DND-41 (cell line): ENCODE results near the gene TBRG1.

Source experiments
- ATAC-seq: fragments of 200-7000 bp; cut with Tn5 transposase; 3 replicates; pipeline ENCODE4 v1.9.1; 2021; ENCODE audit warnings: low read depth; ENCODE audit not compliant: insufficient read depth
- DNase-seq: peaks from one replicate; pipeline ENCODE4 v3.0.0-alpha.2; 2020
- H2AFZ ChIP-seq: 2 replicates; pipeline ENCODE4 v1.6.0; 2012; ENCODE audit warnings: low read depth, low read length
- H3K27ac ChIP-seq: 2 replicates; pipeline ENCODE4 v1.5.1; 2012; ENCODE audit warnings: low read length, inconsistent platforms
- H3K27me3 ChIP-seq: fragments of 200-600 bp; sonication (generic); 2 replicates; pipeline ENCODE4 v1.6.0; 2012; ENCODE audit warnings: low read length, mild to moderate bottlenecking, inconsistent platforms; ENCODE audit not compliant: insufficient read depth, poor library complexity
- H3K36me3 ChIP-seq: 2 replicates; pipeline ENCODE4 v1.5.1; 2012; ENCODE audit warnings: low read length, inconsistent platforms; ENCODE audit not compliant: insufficient read depth
- H3K4me1 ChIP-seq: 2 replicates; pipeline ENCODE4 v1.5.1; 2012; ENCODE audit warnings: mild to moderate bottlenecking, low read length; ENCODE audit not compliant: insufficient read depth
- H3K4me2 ChIP-seq: 2 replicates; pipeline ENCODE4 v1.6.0; 2012; ENCODE audit warnings: mild to moderate bottlenecking, moderate library complexity, low read length, inconsistent platforms; ENCODE audit not compliant: insufficient read depth
- H3K4me3 ChIP-seq, 2 experiments: fragments of 200-600 bp in 1 of 2; shearing (Covaris generic) in 1 of 2; 2 replicates each; pipeline ENCODE4 v1.5.1; 2012 to 2016; ENCODE audit warnings: inconsistent platforms in 2 of 2, low read length in 2 of 2, mild to moderate bottlenecking in 2 of 2, low read depth in 1 of 2, moderate library complexity in 1 of 2
- H3K79me2 ChIP-seq: 2 replicates; pipeline ENCODE4 v1.6.0; 2012; ENCODE audit warnings: low read length, inconsistent platforms; ENCODE audit not compliant: insufficient read depth
- H3K9ac ChIP-seq: 2 replicates; pipeline ENCODE4 v1.6.0; 2012; ENCODE audit warnings: low read depth, mild to moderate bottlenecking, inconsistent platforms, low read length, moderate library complexity
- H3K9me3 ChIP-seq: 2 replicates; pipeline ENCODE4 v1.5.1; 2012; ENCODE audit warnings: low read length, moderate library complexity, mild to moderate bottlenecking, inconsistent platforms; ENCODE audit not compliant: insufficient read depth, severe bottlenecking
- H4K20me1 ChIP-seq: 2 replicates; pipeline ENCODE4 v1.6.0; 2012; ENCODE audit warnings: low read length; ENCODE audit not compliant: insufficient read depth
- EZH2 ChIP-seq: IDR thresholded peaks from 3 replicates; pipeline ENCODE4 v1.6.1; 2012; ENCODE audit warnings: borderline replicate concordance, low read depth, mild to moderate bottlenecking, moderate library complexity, low read length, inconsistent platforms; ENCODE audit not compliant: severe bottlenecking
- TF ChIP-seq, protein P1 (sequence below): IDR thresholded peaks from 2 replicates; pipeline ENCODE4 v1.5.1; 2012; ENCODE audit warnings: borderline replicate concordance, low read length, moderate library complexity, mild to moderate bottlenecking; ENCODE audit not compliant: poor library complexity, severe bottlenecking; ENCODE audit errors: extremely low read depth

The TBRG1 gene

DNA sequence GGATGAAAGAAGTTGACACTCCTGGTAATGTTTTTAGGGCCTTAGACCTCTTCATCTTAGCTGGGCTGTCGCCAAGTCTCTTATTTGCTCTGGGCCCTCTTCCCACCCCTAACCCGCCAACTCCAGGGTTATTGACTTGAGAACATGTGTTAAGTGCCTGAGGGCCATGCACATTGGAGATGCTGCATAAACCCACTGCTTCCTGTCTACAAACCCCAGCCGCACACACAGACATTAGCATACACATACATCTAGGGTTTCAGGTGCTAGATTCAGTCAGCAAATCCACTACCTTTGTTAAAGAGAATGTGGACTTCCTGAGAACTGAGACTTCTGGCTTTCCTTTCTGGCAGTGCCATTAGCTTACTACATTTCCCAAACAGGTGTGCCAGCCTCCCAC lies 10.6 kb upstream of the TBRG1 start:
- Histone ChIP-seq H3K4me2 (no peak overlapping the region), H3K27ac (no peak overlapping the region), H3K4me1 (no peaks in the 10 kb centered on the region), H3K79me2 (no peaks in the 10 kb centered on the region), H3K27me3 (peaks cover 3% of the 10 kb centered on the region), H4K20me1 (no peaks in the 10 kb centered on the region), H3K9me3 (no peaks in the 10 kb centered on the region), H3K4me3 (no peak overlapping the region), H2AFZ (no peak overlapping the region), H3K9ac (no peak overlapping the region), H3K36me3 (no peaks in the 10 kb centered on the region)
- TF ChIP-seq, protein P1, sequence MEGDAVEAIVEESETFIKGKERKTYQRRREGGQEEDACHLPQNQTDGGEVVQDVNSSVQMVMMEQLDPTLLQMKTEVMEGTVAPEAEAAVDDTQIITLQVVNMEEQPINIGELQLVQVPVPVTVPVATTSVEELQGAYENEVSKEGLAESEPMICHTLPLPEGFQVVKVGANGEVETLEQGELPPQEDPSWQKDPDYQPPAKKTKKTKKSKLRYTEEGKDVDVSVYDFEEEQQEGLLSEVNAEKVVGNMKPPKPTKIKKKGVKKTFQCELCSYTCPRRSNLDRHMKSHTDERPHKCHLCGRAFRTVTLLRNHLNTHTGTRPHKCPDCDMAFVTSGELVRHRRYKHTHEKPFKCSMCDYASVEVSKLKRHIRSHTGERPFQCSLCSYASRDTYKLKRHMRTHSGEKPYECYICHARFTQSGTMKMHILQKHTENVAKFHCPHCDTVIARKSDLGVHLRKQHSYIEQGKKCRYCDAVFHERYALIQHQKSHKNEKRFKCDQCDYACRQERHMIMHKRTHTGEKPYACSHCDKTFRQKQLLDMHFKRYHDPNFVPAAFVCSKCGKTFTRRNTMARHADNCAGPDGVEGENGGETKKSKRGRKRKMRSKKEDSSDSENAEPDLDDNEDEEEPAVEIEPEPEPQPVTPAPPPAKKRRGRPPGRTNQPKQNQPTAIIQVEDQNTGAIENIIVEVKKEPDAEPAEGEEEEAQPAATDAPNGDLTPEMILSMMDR: no peak
- no peak for TF ChIP-seq EZH2
- peak; percentile 14 for DNase-seq
- ATAC-seq: peak; percentile 61; the same call in 1 of the 3 replicates

DNA sequence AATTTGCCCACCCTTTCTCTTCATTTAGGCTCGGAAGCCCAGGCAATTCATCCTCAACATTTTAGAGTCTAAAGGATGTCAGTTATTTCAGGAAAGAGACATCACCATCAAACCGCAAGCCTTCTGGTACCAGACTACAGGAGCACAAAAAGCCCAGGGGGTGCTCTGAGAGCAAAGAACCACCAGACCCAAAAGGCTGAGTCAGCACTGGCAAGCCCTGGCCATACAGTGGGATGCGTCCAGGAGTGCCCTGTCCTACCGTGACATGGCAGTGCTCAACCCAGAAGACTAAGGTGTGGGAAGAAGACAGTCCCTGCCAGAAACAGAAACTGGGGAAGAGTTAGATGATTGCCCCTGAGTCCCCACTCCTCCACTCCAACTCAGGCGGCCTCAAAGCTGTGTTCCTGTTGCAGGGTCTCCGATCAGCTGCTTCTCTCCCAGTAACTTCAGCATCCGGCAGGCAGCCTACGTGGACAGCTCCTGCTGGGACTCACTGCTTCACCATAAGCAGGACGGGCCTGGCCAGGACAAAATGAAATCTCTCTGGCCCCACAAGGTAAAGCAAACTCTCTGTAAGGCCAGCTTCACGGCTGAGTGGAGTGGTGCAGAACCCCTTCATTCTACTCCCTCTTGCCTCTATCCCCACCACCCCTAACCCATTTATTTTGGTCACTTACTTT lies 10.0 kb upstream of the TBRG1 start:
- no peak overlapping the region for H3K4me3 ChIP-seq
- no peaks in the 10 kb centered on the region for H3K79me2 ChIP-seq
- ATAC-seq (no peak), DNase-seq (no peak)
- H2AFZ ChIP-seq: no peak overlapping the region
- no peak overlapping the region for H3K27ac ChIP-seq
- H3K4me2 ChIP-seq: no peak overlapping the region
- H3K27me3 ChIP-seq: peaks cover 4% of the 10 kb centered on the region
- no peaks in the 10 kb centered on the region for H4K20me1 ChIP-seq
- no peaks in the 10 kb centered on the region for H3K4me1 ChIP-seq
- no peaks in the 10 kb centered on the region for H3K36me3 ChIP-seq
- H3K9me3 ChIP-seq: no peaks in the 10 kb centered on the region
- TF ChIP-seq EZH2: no peak
- TF ChIP-seq, protein P1: no peak
- no peak overlapping the region for H3K9ac ChIP-seq

DNA sequence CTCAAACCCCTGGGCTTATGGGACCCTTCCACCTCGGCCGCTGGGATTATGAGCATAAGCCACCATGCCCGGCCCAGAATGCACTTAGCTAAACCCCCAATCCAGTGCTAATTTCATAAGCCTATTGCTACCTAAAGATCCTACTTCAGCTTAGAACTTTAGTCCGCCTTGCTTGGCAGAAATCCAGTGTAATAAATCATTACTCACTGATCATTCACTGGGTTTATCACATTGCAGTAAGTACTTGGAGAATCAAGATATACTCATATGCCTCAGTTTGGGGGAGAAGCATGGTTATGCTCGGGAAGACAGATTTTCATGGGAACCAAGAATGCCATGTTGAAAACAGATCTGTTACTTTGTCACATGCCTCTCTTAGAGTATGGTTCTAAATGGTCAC lies 3.8 kb upstream of the TBRG1 start:
- Histone ChIP-seq H3K9me3 (no peaks in the 10 kb centered on the region), H3K9ac (no peak overlapping the region), H3K4me1 (peaks cover 12% of the 10 kb centered on the region), H3K27ac (no peak overlapping the region), H3K79me2 (peaks cover 16% of the 10 kb centered on the region), H3K27me3 (peaks cover 11% of the 10 kb centered on the region), H4K20me1 (peaks cover 9% of the 10 kb centered on the region), H3K4me3 (no peak overlapping the region), H3K4me2 (no peak overlapping the region), H2AFZ (no peak overlapping the region), H3K36me3 (no peaks in the 10 kb centered on the region; the same call in 1 of the 2 replicates)
- no peak for ATAC-seq
- no peak for DNase-seq
- TF ChIP-seq EZH2: no peak
- TF ChIP-seq, protein P1: no peak
